Ascending aorta (tissue), 2 donors: ENCODE measurements around the gene AGPAT4. TPM values are rescaled to one million over a fixed set of nuclear protein-coding genes. Genes with fewer than 3 reads are reported as not detected.

Experiments used
- DNase-seq, 2 donors: peaks; one replicate each; pipeline ENCODE4 v3.0.0-alpha.2; 2019; ENCODE audit warnings: low spot score in 2 of 2
- H3K27ac ChIP-seq, 2 donors: fragments of 200-600 bp; sonication (generic); one replicate each; pipeline ENCODE4 v1.5.1; 2016 to 2017; ENCODE audit warnings: mild to moderate bottlenecking in 1 of 2
- H3K27me3 ChIP-seq: fragments of 200-600 bp; sonication (generic); one replicate; pipeline ENCODE4 v1.5.1; 2017
- H3K36me3 ChIP-seq, 2 donors: fragments of 200-600 bp; sonication (generic); one replicate each; pipeline ENCODE4 v1.5.1; 2016
- H3K4me1 ChIP-seq, 2 donors: fragments of 200-600 bp; sonication (generic); one replicate each; pipeline ENCODE4 v1.5.1; 2016 to 2017; ENCODE audit warnings: mild to moderate bottlenecking in 1 of 2
- H3K4me3 ChIP-seq, 2 donors: fragments of 200-600 bp; sonication (generic); one replicate each; pipeline ENCODE4 v1.5.1; 2016 to 2017; ENCODE audit warnings: mild to moderate bottlenecking in 1 of 2
- H3K9me3 ChIP-seq, 2 donors: fragments of 200-600 bp; sonication (generic); one replicate each; pipeline ENCODE4 v1.5.1; 2016
- intact Hi-C: fragments of 100-400 bp; cut with DNase I; formaldehyde crosslinking; loops from one replicate; pipeline ENCODE4 v1.15.1; 2023
- total RNA-seq: library from RNA; depleted of rRNA; stranded (reverse); fragments of >200 nt; gene quantifications from one replicate; pipeline ENCODE4 v1.1.0, GENCODE V29; 2016
- TF ChIP-seq, protein P1 (sequence below), 3 experiments: fragments of 200-600 bp in 2 of 3; fragments of 450-650 bp in 1 of 3; sonication (generic) in 2 of 3; IDR thresholded peaks; one replicate each; pipeline ENCODE4 v1.5.1; 2016 to 2019; ENCODE audit warnings: antibody characterized with exemption in 3 of 3, mild to moderate bottlenecking in 1 of 3, moderate library complexity in 1 of 3

AGPAT4 gene
- total RNA-seq, 1 donor from 2014 or later: 6.8 TPM

- no peak for DNase-seq
- peaks cover 0 to 4% of the 10 kb centered on the region in 2 donors for H3K4me1 ChIP-seq
- intact Hi-C loops: loop anchor here (5.0 to 10.0 kb wide), 3 partner anchors 279 to 1456 kb away; partner anchors contain the start of genes MAP3K4, PACRG and PRKN
- no peak overlapping the region for H3K27ac ChIP-seq
- H3K36me3 ChIP-seq: no peaks in the 10 kb centered on the region
- TF ChIP-seq, protein P1, sequence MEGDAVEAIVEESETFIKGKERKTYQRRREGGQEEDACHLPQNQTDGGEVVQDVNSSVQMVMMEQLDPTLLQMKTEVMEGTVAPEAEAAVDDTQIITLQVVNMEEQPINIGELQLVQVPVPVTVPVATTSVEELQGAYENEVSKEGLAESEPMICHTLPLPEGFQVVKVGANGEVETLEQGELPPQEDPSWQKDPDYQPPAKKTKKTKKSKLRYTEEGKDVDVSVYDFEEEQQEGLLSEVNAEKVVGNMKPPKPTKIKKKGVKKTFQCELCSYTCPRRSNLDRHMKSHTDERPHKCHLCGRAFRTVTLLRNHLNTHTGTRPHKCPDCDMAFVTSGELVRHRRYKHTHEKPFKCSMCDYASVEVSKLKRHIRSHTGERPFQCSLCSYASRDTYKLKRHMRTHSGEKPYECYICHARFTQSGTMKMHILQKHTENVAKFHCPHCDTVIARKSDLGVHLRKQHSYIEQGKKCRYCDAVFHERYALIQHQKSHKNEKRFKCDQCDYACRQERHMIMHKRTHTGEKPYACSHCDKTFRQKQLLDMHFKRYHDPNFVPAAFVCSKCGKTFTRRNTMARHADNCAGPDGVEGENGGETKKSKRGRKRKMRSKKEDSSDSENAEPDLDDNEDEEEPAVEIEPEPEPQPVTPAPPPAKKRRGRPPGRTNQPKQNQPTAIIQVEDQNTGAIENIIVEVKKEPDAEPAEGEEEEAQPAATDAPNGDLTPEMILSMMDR (IDR thresholded peaks at IDR 0.05): no peak
- no peaks in the 10 kb centered on the region for H3K9me3 ChIP-seq
- no peak overlapping the region for H3K4me3 ChIP-seq
- no peaks in the 10 kb centered on the region for H3K27me3 ChIP-seq
These were observed 2.4 kb downstream of the AGPAT4 start for GRCh38 chr6:161271343-161272030.

DNA sequence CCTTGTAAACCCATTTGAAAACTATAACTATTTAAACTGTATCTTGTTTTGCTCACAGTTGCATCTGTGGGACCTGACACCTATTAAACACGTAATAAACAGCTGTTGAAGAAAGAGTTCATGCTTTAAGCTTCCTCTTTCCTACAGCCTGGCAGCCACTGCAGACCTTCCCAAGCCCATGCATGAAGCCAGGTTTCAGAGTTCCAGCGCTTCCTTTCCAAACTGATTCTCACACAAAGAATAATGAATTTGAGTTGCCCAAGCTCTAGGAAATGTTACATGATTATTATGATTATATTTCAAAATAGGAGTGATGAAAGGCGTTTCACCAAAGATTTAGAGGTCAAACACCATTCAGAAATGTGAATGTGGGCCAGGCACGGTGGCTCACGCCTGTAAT, 3.7 kb downstream of the AGPAT4 start:
- no peak overlapping the region for H3K4me3 ChIP-seq
- intact Hi-C loops: loop anchor here (5.0 to 10.0 kb wide), 3 partner anchors 278 to 1457 kb away; partner anchors contain the start of genes MAP3K4, PACRG and PRKN

DNA sequence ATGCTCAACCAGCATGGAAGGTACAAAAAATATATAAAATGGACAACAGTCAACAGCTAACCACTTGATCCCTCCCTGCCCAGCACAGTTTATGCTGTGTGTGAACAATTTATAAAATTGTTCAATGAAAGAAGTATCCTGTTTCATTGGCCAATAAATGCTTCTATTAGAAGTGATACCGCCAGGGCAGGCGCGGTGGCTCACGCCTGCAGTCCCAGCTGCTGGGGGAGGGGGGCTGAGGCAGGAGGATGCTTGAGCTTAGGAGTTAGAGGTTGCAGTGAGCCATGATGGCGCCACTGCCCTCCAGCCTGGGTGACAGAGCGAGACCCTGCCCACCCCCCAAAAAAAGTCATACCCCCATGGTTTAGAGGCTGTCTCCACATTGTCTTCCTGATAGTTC, 4.6 kb downstream of the AGPAT4 start:
- no peaks in the 10 kb centered on the region for H3K27me3 ChIP-seq
- H3K9me3 ChIP-seq: no peaks in the 10 kb centered on the region
- no peaks in the 10 kb centered on the region for H3K36me3 ChIP-seq
- H3K4me1 ChIP-seq: peaks cover 0 to 4% of the 10 kb centered on the region in 2 donors
- TF ChIP-seq, protein P1 (IDR thresholded peaks at IDR 0.05): no peak
- H3K4me3 ChIP-seq: no peak overlapping the region
- no peak overlapping the region for H3K27ac ChIP-seq
- DNase-seq: no peak
- intact Hi-C loops: no loop called here

More for the DNA sequence above, 3.7 kb downstream of the AGPAT4 start:
- TF ChIP-seq, protein P1 (IDR thresholded peaks at IDR 0.05): no peak
- DNase-seq: no peak
- no peak overlapping the region for H3K27ac ChIP-seq
- H3K9me3 ChIP-seq: no peaks in the 10 kb centered on the region
- H3K4me1 ChIP-seq: peaks cover 0 to 4% of the 10 kb centered on the region in 2 donors
- H3K36me3 ChIP-seq: no peaks in the 10 kb centered on the region
- no peaks in the 10 kb centered on the region for H3K27me3 ChIP-seq

DNA sequence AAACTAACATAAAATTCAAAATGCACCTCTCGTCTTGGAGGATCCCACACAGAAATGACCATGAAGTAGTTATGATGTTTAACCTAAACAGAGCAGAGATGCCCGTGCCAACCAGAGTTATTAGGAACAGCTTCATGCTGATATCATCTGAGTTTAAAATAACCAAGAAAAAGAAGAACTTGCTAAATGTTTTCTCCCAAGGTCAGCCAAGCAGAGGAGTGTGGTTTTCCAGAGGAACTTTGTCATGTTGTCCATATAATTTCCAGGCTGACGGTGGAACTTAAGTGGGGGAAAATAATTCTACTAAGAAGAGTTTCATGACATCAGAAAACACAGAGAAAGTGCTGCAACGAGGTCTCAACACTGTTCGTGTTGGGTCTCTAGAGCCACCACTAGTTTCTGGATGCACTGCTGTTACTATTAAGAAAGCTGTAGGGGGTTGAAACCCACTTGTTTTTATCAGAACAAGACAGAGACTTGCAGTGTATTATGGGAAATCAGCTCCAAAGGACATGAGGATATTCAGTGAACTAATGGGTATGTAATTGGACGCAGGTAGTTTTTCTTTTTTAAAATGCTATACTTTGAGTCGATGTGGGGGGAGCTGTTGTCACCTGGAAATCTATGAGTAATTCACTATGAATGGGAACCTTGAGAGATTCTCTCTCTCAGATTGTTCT, 5.2 kb downstream of the AGPAT4 start:
- no peak overlapping the region for H3K4me3 ChIP-seq
- intact Hi-C loops: no loop called here
- H3K4me1 ChIP-seq: peaks cover 0 to 4% of the 10 kb centered on the region in 2 donors
- no peaks in the 10 kb centered on the region for H3K9me3 ChIP-seq
- H3K27me3 ChIP-seq: no peaks in the 10 kb centered on the region
- H3K27ac ChIP-seq: no peak overlapping the region
- H3K36me3 ChIP-seq: no peaks in the 10 kb centered on the region
- TF ChIP-seq, protein P1 (IDR thresholded peaks at IDR 0.05): no peak
- no peak for DNase-seq

- no peak for DNase-seq
- Histone ChIP-seq H3K27me3 (no peaks in the 10 kb centered on the region), H3K9me3 (no peaks in the 10 kb centered on the region), H3K36me3 (no peaks in the 10 kb centered on the region), H3K4me3 (no peak overlapping the region), H3K27ac (no peak overlapping the region), H3K4me1 (no peaks in the 10 kb centered on the region)
- TF ChIP-seq, protein P1 (IDR thresholded peaks at IDR 0.05): no peak
- intact Hi-C loops: no loop called here
These were observed 7.2 kb downstream of the AGPAT4 start for GRCh38 chr6:161266513-161267230.
